GM21825 (cell line): ENCODE data around the gene TNFSF10.
A peak's percentile ranks its signal among the peaks of the same experiment; 100 is the strongest.
"Not testable (repeated sequence)": the region's sequence is repeated elsewhere in the genome, so short reads cannot be mapped to it uniquely, and the experiment has no call there.

Experiments used
- ATAC-seq: cut with Tn5 transposase; IDR thresholded peaks from one replicate; pipeline ENCODE4 v1.9.1; 2021; ENCODE audit warnings: mild to moderate bottlenecking, moderate library complexity; ENCODE audit not compliant: unreplicated experiment

The TNFSF10 gene

GRCh38 chr3:172522871-172523818 lies at the start of gene TNFSF10:
Gene TNFSF10, minus strand, starts transcription at chr3:172523430. Its CDS starts 46 bp downstream, at chr3:172523384.
- peak; percentile 92 for ATAC-seq

DNA sequence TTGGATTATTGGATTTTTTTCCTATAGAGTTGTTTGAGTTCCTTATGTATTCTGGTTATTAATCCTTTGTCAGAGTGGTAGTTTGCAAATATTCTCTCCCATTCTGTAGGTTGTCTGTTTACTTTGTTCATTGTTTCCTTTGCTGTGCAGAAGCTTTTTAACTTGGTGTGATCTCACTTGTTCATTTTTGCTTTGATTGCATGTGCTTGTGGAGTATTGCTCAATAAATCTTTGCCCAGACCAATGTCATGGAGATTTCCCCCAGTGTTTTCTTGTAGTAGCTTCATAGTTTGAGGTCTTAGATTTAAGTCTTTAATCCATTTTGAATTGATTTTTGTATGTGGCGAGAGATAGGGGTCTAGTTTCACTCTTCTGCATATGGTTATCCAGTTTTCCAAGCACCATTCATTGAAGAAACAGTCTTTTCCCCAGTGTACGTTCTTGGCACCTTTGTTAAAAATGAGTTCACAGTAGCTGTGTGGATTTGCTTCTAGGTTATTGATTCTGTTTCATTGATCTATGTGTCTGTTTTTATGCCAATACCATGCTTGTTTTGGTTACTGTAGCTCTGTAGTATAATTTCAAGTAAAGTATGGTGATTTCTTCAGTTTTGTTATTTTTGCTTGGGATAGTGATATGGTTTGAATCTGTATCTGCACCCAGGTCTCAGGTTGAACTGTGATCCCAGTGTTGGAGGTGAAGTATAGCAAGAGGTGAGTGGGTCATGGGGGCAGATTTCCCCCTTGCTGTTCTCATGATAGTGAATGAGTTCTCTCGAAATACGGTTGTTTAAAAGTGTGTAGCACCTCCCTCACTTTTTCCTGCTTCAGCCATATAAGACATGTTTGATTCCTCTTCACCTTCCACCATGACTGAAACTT lies 46.1 kb upstream of the TNFSF10 start:
- ATAC-seq = no peak

DNA sequence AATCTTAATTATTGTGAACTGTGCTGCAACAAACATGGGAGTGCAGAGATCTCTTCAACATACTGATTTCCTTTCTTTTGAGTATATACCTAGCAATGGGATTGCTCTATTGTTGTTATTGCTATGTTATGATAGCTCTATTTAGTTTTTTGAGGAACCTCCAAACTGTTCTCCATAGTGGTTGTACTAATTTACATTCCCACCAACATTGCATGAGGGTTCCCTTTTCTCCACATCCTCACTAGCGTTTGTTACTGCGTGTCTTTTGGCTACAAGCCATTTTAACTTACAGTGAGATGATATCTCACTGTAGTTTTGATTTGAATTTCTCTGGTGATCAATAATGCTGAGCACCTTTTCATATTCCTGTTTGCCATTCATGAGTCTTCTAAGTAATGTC lies 45.5 kb upstream of the TNFSF10 start:
- ATAC-seq = no peak

DNA sequence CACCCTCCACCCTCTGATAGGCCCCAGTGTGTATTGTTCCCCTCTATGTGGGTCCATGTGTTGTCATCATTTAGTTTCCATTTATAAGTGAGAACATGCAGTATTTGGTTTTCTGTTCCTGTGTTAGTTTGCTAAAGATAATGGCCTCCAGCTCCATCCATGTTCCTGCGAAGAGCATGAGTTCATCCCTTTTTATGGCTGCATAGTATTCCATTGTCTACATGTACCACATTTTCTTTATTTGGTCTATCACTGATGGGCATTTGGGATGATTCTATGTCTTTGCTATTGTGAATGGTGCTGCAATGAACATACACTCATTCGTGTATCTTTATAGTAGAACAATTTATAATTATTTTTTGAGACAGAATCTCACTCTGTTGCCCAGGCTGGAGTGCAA lies 43.6 kb upstream of the TNFSF10 start:
- not testable (repeated sequence) for ATAC-seq

DNA sequence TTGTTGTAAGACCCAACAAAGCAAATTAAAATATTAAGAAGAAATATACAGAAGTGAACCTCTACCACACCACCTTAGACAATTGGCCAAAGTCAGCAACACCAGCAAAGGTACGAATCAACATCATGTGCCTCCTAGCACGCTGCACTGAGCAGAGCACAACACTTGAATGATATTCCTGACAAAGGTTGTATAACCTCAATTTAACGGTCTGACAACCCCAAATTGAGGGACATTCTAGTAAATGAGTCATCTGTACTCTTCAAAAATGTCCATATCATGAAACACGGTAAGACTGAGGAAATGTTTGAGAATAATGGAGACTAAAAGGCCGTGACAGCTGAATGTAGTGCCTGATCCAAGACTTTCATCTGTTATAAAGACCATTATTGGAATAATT lies 41.3 kb upstream of the TNFSF10 start:
- no peak for ATAC-seq

DNA sequence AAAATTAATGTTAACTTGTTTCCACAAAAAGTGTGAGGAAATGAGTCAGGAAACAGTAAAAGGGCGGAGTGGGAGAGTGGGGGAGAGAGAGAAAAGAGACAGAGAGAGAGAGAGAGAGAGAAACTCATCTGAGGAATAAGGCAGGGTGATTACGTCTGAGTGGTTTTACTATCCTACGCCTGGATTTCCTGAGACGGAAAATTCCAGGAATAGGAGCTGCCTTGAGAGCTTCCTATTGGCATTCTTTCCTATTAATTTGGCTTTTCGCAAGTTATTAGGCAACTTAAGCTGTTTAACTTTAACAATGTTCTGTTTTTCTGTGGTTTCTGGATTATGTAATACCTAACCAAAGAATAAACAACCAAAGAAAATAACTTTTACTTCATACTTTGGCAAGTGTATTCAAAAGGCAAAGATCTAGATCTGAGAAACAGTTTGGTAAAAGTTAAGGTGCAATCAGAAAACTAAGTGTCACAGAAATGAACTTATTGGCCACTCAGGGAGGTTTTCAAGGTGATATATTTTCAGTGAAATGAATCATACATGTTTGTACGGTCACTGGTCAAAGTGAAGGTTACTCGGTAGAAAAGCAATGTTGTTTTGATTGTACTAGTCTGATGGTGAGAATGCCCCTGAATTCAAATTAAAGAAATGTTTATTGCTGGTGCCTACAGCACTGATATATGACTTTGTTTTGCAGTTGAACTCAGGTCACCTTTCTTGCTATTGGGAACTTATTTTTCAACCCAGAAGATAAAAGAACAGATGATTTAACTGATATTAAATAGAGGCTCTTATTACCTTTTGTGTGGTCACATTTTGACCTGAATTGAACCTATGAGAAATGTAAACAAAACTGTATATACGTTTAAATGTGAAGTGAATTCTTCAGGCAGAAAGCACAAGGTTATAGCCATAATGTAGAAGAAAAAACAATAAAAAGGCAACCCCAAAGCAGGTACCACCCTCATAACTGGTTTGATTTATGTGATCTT lies 39.9 kb upstream of the TNFSF10 start:
- peak; percentile 65 for ATAC-seq

DNA sequence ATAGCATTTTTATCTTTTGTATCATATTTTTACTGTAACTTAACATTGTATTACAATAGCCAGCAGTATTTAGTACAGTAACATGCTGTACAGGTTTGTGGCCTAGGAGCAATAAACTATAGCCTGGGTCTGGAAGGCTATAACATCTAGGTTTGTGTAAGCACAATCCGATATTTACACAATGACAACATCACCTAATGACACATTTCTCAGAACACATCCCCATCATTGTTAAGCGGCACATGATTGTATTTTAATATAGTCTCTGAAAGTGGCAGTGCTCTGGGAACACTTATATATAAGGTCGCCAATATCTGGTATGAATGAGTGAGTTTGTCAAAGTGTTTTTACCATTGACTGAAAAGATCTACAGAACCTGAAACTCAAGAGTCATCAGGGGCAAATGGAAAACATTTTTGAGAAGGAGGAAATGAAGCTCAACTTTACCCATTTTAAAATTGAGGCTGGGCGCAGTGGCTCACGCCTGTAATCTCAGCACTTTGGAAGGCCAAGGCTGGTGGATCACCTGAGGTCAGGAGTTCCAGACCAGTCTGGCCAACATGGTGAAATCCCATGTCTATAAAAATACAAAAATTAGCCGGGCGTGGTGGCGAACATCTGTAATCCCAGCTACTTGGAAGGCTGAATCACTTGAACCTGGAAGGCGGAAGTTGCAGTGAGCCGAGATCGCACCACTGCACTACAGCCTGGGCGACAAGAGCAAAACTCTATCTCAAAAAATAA lies 38.8 kb upstream of the TNFSF10 start:
- ATAC-seq = no peak

GRCh38 chr3:172560586-172560985 lies 37.4 kb upstream of the TNFSF10 start:
- ATAC-seq = no peak

DNA sequence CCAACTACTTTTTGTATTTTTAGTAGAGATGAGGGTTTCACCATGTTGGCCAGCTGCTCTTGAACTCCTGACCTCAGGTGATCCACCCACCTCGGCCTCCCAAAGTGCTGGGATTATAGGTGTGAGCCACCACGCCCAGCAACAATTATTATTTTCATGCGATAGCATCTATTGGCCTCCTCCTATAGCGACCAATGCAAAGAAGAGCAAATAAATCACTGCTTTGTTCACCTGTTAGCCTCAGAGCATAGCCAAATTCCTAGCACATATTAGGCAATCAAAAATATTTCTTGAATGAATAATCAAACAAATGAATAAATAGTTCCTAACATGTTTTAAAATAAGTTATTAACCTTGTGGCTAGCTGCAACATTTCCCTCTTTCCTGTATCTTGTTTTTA lies 36.8 kb upstream of the TNFSF10 start:
- ATAC-seq = no peak

GRCh38 chr3:172559020-172559419 lies 35.8 kb upstream of the TNFSF10 start:
- no peak for ATAC-seq

- no peak for ATAC-seq
These were observed 34.4 kb upstream of the TNFSF10 start for GRCh38 chr3:172557515-172558220.

DNA sequence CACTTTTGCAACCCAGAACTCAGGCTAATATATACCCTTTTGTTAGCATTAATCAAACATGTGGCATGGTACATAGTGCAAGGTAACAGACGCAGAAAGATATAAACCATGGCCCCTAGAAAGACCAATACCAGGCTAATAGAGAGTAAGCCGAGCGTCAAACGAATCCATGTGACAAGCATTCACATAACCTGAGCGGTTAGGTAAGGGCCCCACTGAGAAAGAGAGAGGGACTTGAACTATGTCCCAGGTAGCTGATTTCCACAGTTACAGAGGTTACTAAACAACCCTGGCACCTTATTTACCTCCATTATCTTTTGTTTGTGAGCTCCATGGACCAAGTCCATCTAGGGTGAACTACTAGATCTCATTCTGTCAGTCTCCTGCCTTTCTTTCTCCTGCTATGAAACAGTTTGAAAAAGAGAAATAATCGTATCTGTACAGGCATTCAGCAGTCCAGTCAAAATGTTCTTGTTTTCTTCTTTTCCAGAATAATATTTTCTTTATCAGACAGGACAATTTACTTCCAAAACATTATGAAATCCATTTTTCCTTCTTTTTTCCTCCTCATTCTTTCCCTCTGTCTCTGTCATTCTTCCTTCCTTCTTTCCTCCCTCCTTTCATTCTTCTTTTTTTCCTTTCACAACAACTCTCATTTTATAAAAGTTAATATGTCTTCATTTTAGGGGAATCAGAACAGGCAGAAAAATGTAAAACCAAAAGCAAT lies 30.5 kb upstream of the TNFSF10 start:
- no peak for ATAC-seq

GRCh38 chr3:172552607-172553006 lies 29.4 kb upstream of the TNFSF10 start:
- no peak for ATAC-seq

DNA sequence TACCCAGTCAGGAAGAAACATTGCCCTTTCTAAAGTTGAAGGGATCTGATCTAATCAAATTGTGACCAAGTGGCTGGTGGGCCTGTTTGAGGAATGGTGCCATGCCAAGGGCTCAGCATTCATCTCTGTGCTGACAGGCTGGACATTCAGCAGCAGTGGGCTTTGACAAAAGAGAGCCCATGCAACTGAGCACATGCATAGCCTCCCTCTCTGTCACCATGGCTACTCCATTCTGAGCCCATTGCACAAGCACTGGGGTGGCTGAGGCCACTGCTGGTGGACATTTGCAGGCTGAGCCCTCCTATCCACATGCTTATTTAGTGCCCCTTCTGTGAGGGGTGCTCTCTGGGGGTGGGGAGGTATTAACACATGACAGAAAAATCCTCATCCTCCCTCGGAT lies 28.6 kb upstream of the TNFSF10 start:
- ATAC-seq = no peak

DNA sequence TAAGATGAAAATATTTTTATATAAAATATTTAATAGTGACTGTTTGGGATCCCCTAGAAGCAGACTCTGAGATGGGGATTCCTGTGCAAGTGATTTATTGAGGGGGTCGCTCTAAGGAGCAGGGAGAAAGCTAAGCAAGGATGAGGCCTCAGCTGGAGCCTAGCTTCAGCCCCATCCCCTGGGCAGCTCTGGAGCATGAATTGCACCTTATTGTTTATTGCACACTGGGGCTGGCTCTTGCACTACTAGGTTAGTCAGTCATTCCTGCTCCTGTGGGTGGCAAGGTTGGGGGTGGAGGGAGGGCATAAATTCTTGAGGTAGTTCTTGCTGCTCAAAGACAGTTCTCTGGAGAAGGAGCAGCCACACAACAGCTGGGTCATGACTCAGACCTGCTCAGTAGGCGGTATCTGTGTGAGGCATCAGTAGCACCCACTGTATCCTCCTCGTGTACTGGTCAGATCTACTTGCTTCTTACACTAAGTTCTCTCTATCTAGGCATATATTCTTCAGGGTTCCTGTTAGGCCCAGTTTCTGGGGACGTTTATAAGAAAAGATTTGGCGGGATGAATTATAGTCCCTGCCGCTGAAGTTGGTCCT lies 27.2 kb upstream of the TNFSF10 start:
- no peak for ATAC-seq

DNA sequence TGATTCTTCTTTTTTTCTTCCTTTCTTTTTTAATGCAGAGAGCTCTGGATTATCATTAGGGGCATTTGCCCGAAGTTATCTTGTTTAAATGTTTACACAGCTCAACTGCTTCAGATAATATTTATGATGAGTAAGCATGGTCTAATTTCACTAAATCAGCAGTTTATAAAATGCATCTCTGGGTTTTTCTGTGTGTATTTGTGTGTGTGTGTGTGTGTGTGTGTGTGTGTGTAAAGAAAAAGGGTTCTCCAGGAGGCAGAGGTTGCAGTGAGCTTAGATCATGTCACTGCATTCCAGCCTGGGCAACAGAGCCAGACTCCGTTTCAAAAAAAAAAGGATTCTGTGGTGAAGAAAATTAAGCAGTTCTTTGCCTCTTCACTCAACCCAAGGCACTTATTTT lies 25.9 kb upstream of the TNFSF10 start:
- ATAC-seq = no peak

DNA sequence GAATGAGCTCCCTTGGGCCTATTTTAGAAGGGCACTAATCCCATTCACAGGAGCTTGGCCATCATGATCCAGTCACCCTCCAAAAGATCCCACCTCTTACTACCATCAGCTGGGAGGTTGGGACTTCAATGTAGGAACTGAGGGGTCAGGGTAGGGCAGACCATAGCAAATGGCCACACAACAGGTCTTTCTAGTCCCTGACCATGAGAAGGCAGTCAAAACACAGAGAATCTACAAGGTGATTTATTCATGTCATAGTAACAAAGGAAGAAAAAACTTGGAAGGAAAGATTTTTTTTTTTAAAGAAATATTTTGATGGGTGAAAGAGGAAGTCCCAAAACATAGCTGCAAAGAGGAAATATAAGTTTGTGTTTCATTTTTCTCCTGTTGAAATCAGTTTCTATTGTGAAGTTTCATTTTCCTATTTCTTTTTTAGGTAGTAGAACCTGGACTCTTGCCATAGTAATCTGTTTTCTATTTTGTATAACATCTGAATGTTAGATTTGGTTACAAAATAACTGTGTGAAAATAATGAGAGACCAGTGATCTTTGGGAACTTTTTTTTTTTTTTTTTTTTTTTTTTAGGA lies 23.5 kb upstream of the TNFSF10 start:
- peak; percentile 58 for ATAC-seq

- no peak for ATAC-seq
These were observed 22.9 kb upstream of the TNFSF10 start for GRCh38 chr3:172546105-172546504.
